RWPE2 (cell line): ENCODE data around the gene DDRGK1.
A peak's percentile ranks its signal among the peaks of the same experiment; 100 is the strongest.

Source experiments
- ATAC-seq: fragments of 200-7000 bp; cut with Tn5 transposase; 3 replicates; pipeline ENCODE4 v1.9.1; 2021; ENCODE audit warnings: low read depth
- DNase-seq: peaks from one replicate; pipeline ENCODE4 v3.0.0-alpha.2; 2020; ENCODE audit warnings: low spot score
- H3K27ac ChIP-seq: fragments of 450-650 bp; 2 replicates; pipeline ENCODE4 v1.5.1; 2017; ENCODE audit warnings: mild to moderate bottlenecking; ENCODE audit not compliant: poor library complexity, severe bottlenecking
- H3K27me3 ChIP-seq: fragments of 250-450 bp; sonication (Bioruptor Pico); 2 replicates; pipeline ENCODE4 v1.5.1; 2021; ENCODE audit warnings: mild to moderate bottlenecking, moderate library complexity; ENCODE audit not compliant: insufficient read depth, poor library complexity, severe bottlenecking
- H3K36me3 ChIP-seq: fragments of 250-450 bp; sonication (Bioruptor Pico); 2 replicates; pipeline ENCODE4 v1.5.1; 2020; ENCODE audit warnings: low read depth, mild to moderate bottlenecking, moderate library complexity
- H3K4me1 ChIP-seq: fragments of 250-450 bp; sonication (Bioruptor Pico); 2 replicates; pipeline ENCODE4 v1.5.1; 2021; ENCODE audit warnings: mild to moderate bottlenecking, moderate library complexity; ENCODE audit not compliant: insufficient read depth, poor library complexity, severe bottlenecking
- H3K4me3 ChIP-seq: fragments of 250-450 bp; sonication (Bioruptor Pico); 2 replicates; pipeline ENCODE4 v1.5.1; 2021; ENCODE audit warnings: mild to moderate bottlenecking, moderate library complexity; ENCODE audit not compliant: severe bottlenecking
- H3K9me3 ChIP-seq: fragments of 250-450 bp; sonication (Bioruptor Pico); 2 replicates; pipeline ENCODE4 v1.5.1; 2021; ENCODE audit warnings: mild to moderate bottlenecking, moderate library complexity; ENCODE audit not compliant: severe bottlenecking
- CTCF ChIP-seq: fragments of 450-650 bp; IDR thresholded peaks from one replicate; pipeline ENCODE4 v1.5.1; 2017; ENCODE audit warnings: mild to moderate bottlenecking, moderate library complexity; ENCODE audit not compliant: poor library complexity, severe bottlenecking

DDRGK1 gene

GRCh38 chr20:3224681-3225421, 20.4 kb upstream of the DDRGK1 start:
- H3K9me3 ChIP-seq = no peaks in the 10 kb centered on the region
- no peak overlapping the region for H3K4me3 ChIP-seq
- peaks cover 20% of the 10 kb centered on the region for H3K4me1 ChIP-seq
- peaks cover 9% of the 10 kb centered on the region for H3K36me3 ChIP-seq
- TF ChIP-seq CTCF = no peak
- H3K27ac ChIP-seq = peak overlapping the region; percentile 9
- ATAC-seq = peak; percentile 48
- no peak for DNase-seq
- no peaks in the 10 kb centered on the region for H3K27me3 ChIP-seq

GRCh38 chr20:3223994-3224680, 19.7 kb upstream of the DDRGK1 start:
- ATAC-seq (no peak), DNase-seq (peak; percentile 59)
- Histone ChIP-seq H3K9me3 (no peaks in the 10 kb centered on the region), H3K4me3 (no peak overlapping the region), H3K4me1 (peaks cover 20% of the 10 kb centered on the region), H3K27ac (no peak overlapping the region), H3K36me3 (peaks cover 15% of the 10 kb centered on the region), H3K27me3 (no peaks in the 10 kb centered on the region)
- no peak for TF ChIP-seq CTCF

GRCh38 chr20:3223651-3223993, 19.1 kb upstream of the DDRGK1 start:
- H3K36me3 ChIP-seq = peaks cover 20% of the 10 kb centered on the region

GRCh38 chr20:3222635-3223600, 18.4 kb upstream of the DDRGK1 start:
- H3K4me1 ChIP-seq = peaks cover 20% of the 10 kb centered on the region
- no peak for ATAC-seq
- peak; percentile 62 for DNase-seq
- peaks cover 24% of the 10 kb centered on the region for H3K36me3 ChIP-seq
- no peak for TF ChIP-seq CTCF
- H3K4me3 ChIP-seq = no peak overlapping the region
- no peaks in the 10 kb centered on the region for H3K9me3 ChIP-seq
- no peaks in the 10 kb centered on the region for H3K27me3 ChIP-seq
- H3K27ac ChIP-seq = peak overlapping the region; percentile 41

More at GRCh38 chr20:3223651-3223993, 19.1 kb upstream of the DDRGK1 start:
- Histone ChIP-seq H3K9me3 (no peaks in the 10 kb centered on the region), H3K27ac (peak overlapping the region; percentile 41), H3K27me3 (no peaks in the 10 kb centered on the region), H3K4me1 (peaks cover 20% of the 10 kb centered on the region), H3K4me3 (no peak overlapping the region)
- no peak for DNase-seq
- ATAC-seq = no peak
- no peak for TF ChIP-seq CTCF
